Measurements from ENCODE around the gene MEGF10. TPM values are rescaled to one million over a fixed set of nuclear protein-coding genes. Genes with fewer than 3 reads are reported as not detected.

MEGF10 gene
- total RNA-seq, 1 donor from 2014 or later: 77.8 TPM

- H3K36me3 ChIP-seq (ENCODE audit: control insufficient read depth in 3 of 3, insufficient read depth in 3 of 3, low read length in 3 of 3): peaks cover 0 to 5% (median 0%) of the 10 kb centered on the region in 3 donors
- no peak overlapping the region for H3K9ac ChIP-seq (ENCODE audit: low read depth in 1 of 3, low read length in 3 of 3)
- H3K27me3 ChIP-seq (ENCODE audit: control insufficient read depth in 3 of 3, insufficient read depth in 3 of 3, low read length in 3 of 3): no peaks in the 10 kb centered on the region
- H3K27ac ChIP-seq (ENCODE audit: low read depth, low read length): no peak overlapping the region
- no peak overlapping the region for H3K4me3 ChIP-seq (ENCODE audit: low read length in 3 of 3)
- H3K4me1 ChIP-seq (ENCODE audit: control insufficient read depth in 3 of 3, insufficient read depth in 3 of 3, low read length in 3 of 3): peaks cover 5 to 8% (median 6%) of the 10 kb centered on the region in 3 donors
- H3K9me3 ChIP-seq (ENCODE audit: control insufficient read depth in 3 of 3, low read length in 3 of 3): no peaks in the 10 kb centered on the region
Measured at GRCh38 chr5:127423173-127423798, 132.7 kb downstream of the MEGF10 start.

- no peak overlapping the region for H3K27ac ChIP-seq (ENCODE audit: low read depth, low read length)
- H3K36me3 ChIP-seq (ENCODE audit: control insufficient read depth in 3 of 3, insufficient read depth in 3 of 3, low read length in 3 of 3): peaks cover 0 to under 1% (median 0%) of the 10 kb centered on the region in 3 donors
- no peak overlapping the region for H3K4me3 ChIP-seq (ENCODE audit: low read length in 3 of 3)
- H3K27me3 ChIP-seq (ENCODE audit: control insufficient read depth in 3 of 3, insufficient read depth in 3 of 3, low read length in 3 of 3): no peaks in the 10 kb centered on the region
- no peaks in the 10 kb centered on the region for H3K4me1 ChIP-seq (ENCODE audit: control insufficient read depth in 3 of 3, insufficient read depth in 3 of 3, low read length in 3 of 3)
- no peaks in the 10 kb centered on the region for H3K9me3 ChIP-seq (ENCODE audit: control insufficient read depth in 3 of 3, low read length in 3 of 3)
- no peak overlapping the region for H3K9ac ChIP-seq (ENCODE audit: low read depth in 1 of 3, low read length in 3 of 3)
Measured at GRCh38 chr5:127425037-127425436, 134.4 kb downstream of the MEGF10 start.

DNA sequence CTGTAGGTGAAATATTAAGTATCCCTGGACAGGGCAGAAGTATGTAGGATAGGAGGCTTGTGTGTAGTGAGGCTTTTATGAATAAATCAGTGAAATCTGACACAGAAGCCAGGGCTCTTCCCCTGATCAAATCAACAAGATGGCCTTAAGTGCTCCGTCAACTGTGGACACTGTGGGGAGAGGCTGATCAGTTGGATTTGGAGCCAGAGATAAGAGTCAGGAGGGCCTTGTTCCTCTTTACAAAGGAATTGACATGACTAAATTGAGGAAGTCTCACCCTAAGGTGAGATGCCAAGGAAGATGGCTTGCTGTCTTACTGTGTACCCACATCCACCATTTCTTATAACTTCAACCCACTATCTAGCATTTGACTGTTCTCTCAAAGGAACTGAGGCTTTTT lies 135.3 kb downstream of the MEGF10 start:
- Histone ChIP-seq H3K27ac (ENCODE audit: low read depth, low read length) (no peak overlapping the region), H3K9ac (ENCODE audit: low read depth in 1 of 3, low read length in 3 of 3) (no peak overlapping the region), H3K4me3 (ENCODE audit: low read length in 3 of 3) (no peak overlapping the region)

DNA sequence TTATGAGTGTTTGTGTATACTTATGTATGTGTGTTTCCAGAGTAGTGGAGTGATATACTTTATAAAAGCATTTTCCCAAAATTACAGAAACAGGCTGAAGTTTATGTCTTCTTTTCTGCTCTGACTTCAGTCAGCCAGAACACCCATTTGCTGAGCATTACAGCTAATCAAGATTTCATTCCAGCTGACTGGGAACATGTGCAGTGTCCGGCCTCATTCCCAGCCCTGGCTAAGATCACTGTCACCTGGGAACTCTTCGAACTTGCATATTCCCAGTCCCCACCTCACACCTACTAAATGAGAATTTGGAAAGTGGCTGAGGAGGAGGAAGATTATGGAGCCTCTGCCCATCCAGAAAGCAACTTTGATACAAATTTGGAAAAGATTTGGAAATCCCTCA lies 136.1 kb downstream of the MEGF10 start:
- H3K27me3 ChIP-seq (ENCODE audit: control insufficient read depth in 3 of 3, insufficient read depth in 3 of 3, low read length in 3 of 3): no peaks in the 10 kb centered on the region
- H3K27ac ChIP-seq (ENCODE audit: low read depth, low read length): no peak overlapping the region
- no peak overlapping the region for H3K9ac ChIP-seq (ENCODE audit: low read depth in 1 of 3, low read length in 3 of 3)
- no peaks in the 10 kb centered on the region for H3K4me1 ChIP-seq (ENCODE audit: control insufficient read depth in 3 of 3, insufficient read depth in 3 of 3, low read length in 3 of 3)
- no peaks in the 10 kb centered on the region for H3K9me3 ChIP-seq (ENCODE audit: control insufficient read depth in 3 of 3, low read length in 3 of 3)
- H3K4me3 ChIP-seq (ENCODE audit: low read length in 3 of 3): no peak overlapping the region
- no peaks in the 10 kb centered on the region for H3K36me3 ChIP-seq (ENCODE audit: control insufficient read depth in 3 of 3, insufficient read depth in 3 of 3, low read length in 3 of 3)

More for the DNA sequence above, 135.3 kb downstream of the MEGF10 start:
- Histone ChIP-seq H3K4me1 (ENCODE audit: control insufficient read depth in 3 of 3, insufficient read depth in 3 of 3, low read length in 3 of 3) (no peaks in the 10 kb centered on the region), H3K36me3 (ENCODE audit: control insufficient read depth in 3 of 3, insufficient read depth in 3 of 3, low read length in 3 of 3) (no peaks in the 10 kb centered on the region), H3K9me3 (ENCODE audit: control insufficient read depth in 3 of 3, low read length in 3 of 3) (no peaks in the 10 kb centered on the region), H3K27me3 (ENCODE audit: control insufficient read depth in 3 of 3, insufficient read depth in 3 of 3, low read length in 3 of 3) (no peaks in the 10 kb centered on the region)

DNA sequence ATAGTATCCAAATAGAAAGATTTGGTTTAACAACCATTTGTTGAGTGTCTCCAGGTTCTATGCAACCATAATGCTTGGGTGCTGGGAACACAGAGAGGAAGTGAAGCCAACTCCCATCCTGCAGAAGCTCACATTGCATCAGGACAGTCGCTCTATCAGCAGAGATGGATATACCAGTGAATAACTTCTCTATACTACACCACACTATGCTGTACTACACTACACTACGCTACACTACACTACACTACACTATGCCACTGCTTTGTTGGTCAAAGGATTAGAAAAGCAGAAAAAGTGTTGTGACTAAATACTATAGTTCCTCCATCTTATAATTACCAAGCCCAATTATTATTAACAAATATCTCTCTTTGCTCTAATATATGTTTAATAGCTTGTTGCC lies 137.7 kb downstream of the MEGF10 start:
- no peak overlapping the region for H3K27ac ChIP-seq (ENCODE audit: low read depth, low read length)
- H3K36me3 ChIP-seq (ENCODE audit: control insufficient read depth in 3 of 3, insufficient read depth in 3 of 3, low read length in 3 of 3): no peaks in the 10 kb centered on the region
- no peak overlapping the region for H3K9ac ChIP-seq (ENCODE audit: low read depth in 1 of 3, low read length in 3 of 3)
- H3K4me1 ChIP-seq (ENCODE audit: control insufficient read depth in 3 of 3, insufficient read depth in 3 of 3, low read length in 3 of 3): peaks cover 0 to 3% (median 0%) of the 10 kb centered on the region in 3 donors
- no peaks in the 10 kb centered on the region for H3K27me3 ChIP-seq (ENCODE audit: control insufficient read depth in 3 of 3, insufficient read depth in 3 of 3, low read length in 3 of 3)
- H3K9me3 ChIP-seq (ENCODE audit: control insufficient read depth in 3 of 3, low read length in 3 of 3): no peaks in the 10 kb centered on the region
- H3K4me3 ChIP-seq (ENCODE audit: low read length in 3 of 3): no peak overlapping the region

- Histone ChIP-seq H3K27ac (ENCODE audit: low read depth, low read length) (no peak overlapping the region), H3K9me3 (ENCODE audit: control insufficient read depth in 3 of 3, low read length in 3 of 3) (no peaks in the 10 kb centered on the region), H3K4me1 (ENCODE audit: control insufficient read depth in 3 of 3, insufficient read depth in 3 of 3, low read length in 3 of 3) (peaks cover 0 to 3% (median 0%) of the 10 kb centered on the region in 3 donors), H3K36me3 (ENCODE audit: control insufficient read depth in 3 of 3, insufficient read depth in 3 of 3, low read length in 3 of 3) (no peaks in the 10 kb centered on the region), H3K27me3 (ENCODE audit: control insufficient read depth in 3 of 3, insufficient read depth in 3 of 3, low read length in 3 of 3) (no peaks in the 10 kb centered on the region), H3K9ac (ENCODE audit: low read depth in 1 of 3, low read length in 3 of 3) (no peak overlapping the region), H3K4me3 (ENCODE audit: low read length in 3 of 3) (no peak overlapping the region)
Measured at GRCh38 chr5:127428748-127429147, 138.2 kb downstream of the MEGF10 start.

DNA sequence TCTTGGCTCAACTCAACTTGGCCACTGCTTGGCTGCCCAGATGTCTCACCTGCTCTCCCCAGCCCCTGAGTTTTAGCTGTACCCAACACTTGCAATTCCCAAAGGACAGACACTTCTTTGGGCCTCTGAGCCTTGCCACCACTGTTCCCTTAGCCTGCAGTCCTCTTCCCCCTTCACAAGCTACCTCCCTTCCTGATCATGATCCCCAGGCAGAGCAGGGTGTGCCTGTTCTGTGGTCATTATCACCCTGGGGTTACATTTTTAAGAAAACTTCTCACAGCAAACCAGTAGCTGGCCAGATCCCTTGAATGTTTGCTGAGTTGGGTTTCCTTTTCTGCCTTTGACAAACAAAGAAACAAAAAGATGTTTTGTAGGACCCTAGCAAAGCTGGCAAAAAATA lies 139.3 kb downstream of the MEGF10 start:
- no peak overlapping the region for H3K4me3 ChIP-seq (ENCODE audit: low read length in 3 of 3)
- H3K36me3 ChIP-seq (ENCODE audit: control insufficient read depth in 3 of 3, insufficient read depth in 3 of 3, low read length in 3 of 3): no peaks in the 10 kb centered on the region
- H3K27me3 ChIP-seq (ENCODE audit: control insufficient read depth in 3 of 3, insufficient read depth in 3 of 3, low read length in 3 of 3): no peaks in the 10 kb centered on the region
- peaks cover 0 to 3% (median 0%) of the 10 kb centered on the region in 3 donors for H3K4me1 ChIP-seq (ENCODE audit: control insufficient read depth in 3 of 3, insufficient read depth in 3 of 3, low read length in 3 of 3)
- no peak overlapping the region for H3K27ac ChIP-seq (ENCODE audit: low read depth, low read length)
- no peaks in the 10 kb centered on the region for H3K9me3 ChIP-seq (ENCODE audit: control insufficient read depth in 3 of 3, low read length in 3 of 3)
- H3K9ac ChIP-seq (ENCODE audit: low read depth in 1 of 3, low read length in 3 of 3): no peak overlapping the region

- H3K27ac ChIP-seq (ENCODE audit: low read depth, low read length): no peak overlapping the region
- no peak overlapping the region for H3K4me3 ChIP-seq (ENCODE audit: low read length in 3 of 3)
- H3K27me3 ChIP-seq (ENCODE audit: control insufficient read depth in 3 of 3, insufficient read depth in 3 of 3, low read length in 3 of 3): no peaks in the 10 kb centered on the region
- H3K9ac ChIP-seq (ENCODE audit: low read depth in 1 of 3, low read length in 3 of 3): no peak overlapping the region
- H3K9me3 ChIP-seq (ENCODE audit: control insufficient read depth in 3 of 3, low read length in 3 of 3): no peaks in the 10 kb centered on the region
- no peaks in the 10 kb centered on the region for H3K36me3 ChIP-seq (ENCODE audit: control insufficient read depth in 3 of 3, insufficient read depth in 3 of 3, low read length in 3 of 3)
- H3K4me1 ChIP-seq (ENCODE audit: control insufficient read depth in 3 of 3, insufficient read depth in 3 of 3, low read length in 3 of 3): peaks cover 0 to 3% (median 0%) of the 10 kb centered on the region in 3 donors
Measured at GRCh38 chr5:127430627-127431026, 140.0 kb downstream of the MEGF10 start.

DNA sequence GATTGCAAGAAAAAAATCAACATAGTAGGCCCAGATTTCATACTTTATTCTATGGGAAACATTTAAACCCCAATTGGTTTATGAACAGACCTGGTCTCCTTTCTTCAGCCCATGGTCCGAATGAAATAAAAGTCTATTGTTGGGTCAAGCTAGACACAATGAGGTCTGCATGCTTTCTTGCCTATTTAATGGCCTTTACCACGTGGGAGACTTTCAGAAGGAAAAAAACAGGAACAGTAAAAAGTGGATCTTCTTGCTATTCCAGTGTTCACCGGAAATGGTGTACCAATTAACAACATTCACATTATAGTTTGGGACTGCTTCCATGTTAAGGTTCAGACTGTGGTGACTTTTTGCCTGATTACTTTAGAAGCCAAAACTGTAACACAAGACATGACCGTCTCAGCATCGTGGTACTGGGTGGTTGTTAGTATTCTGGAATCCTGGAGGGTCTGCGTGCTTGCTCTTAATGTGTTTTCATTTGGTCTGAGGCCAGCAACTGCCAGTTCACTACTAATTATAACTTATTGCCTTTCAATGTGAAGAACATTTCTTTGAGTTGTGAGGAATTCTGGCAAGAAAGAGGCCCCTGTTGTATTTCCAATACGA lies 141.5 kb downstream of the MEGF10 start:
- H3K27ac ChIP-seq (ENCODE audit: low read depth, low read length): no peak overlapping the region
- H3K27me3 ChIP-seq (ENCODE audit: control insufficient read depth in 3 of 3, insufficient read depth in 3 of 3, low read length in 3 of 3): no peaks in the 10 kb centered on the region
- no peaks in the 10 kb centered on the region for H3K36me3 ChIP-seq (ENCODE audit: control insufficient read depth in 3 of 3, insufficient read depth in 3 of 3, low read length in 3 of 3)
- H3K9me3 ChIP-seq (ENCODE audit: control insufficient read depth in 3 of 3, low read length in 3 of 3): no peaks in the 10 kb centered on the region
- H3K9ac ChIP-seq (ENCODE audit: low read depth in 1 of 3, low read length in 3 of 3): no peak overlapping the region
- H3K4me3 ChIP-seq (ENCODE audit: low read length in 3 of 3): no peak overlapping the region
- peaks cover 0 to 3% (median 0%) of the 10 kb centered on the region in 3 donors for H3K4me1 ChIP-seq (ENCODE audit: control insufficient read depth in 3 of 3, insufficient read depth in 3 of 3, low read length in 3 of 3)

GRCh38 chr5:127433526-127433925 lies 142.9 kb downstream of the MEGF10 start:
- no peak overlapping the region for H3K27ac ChIP-seq (ENCODE audit: low read depth, low read length)
- H3K9me3 ChIP-seq (ENCODE audit: control insufficient read depth in 3 of 3, low read length in 3 of 3): no peaks in the 10 kb centered on the region
- no peaks in the 10 kb centered on the region for H3K27me3 ChIP-seq (ENCODE audit: control insufficient read depth in 3 of 3, insufficient read depth in 3 of 3, low read length in 3 of 3)
- H3K9ac ChIP-seq (ENCODE audit: low read depth in 1 of 3, low read length in 3 of 3): no peak overlapping the region
- no peak overlapping the region for H3K4me3 ChIP-seq (ENCODE audit: low read length in 3 of 3)
- no peaks in the 10 kb centered on the region for H3K36me3 ChIP-seq (ENCODE audit: control insufficient read depth in 3 of 3, insufficient read depth in 3 of 3, low read length in 3 of 3)
- H3K4me1 ChIP-seq (ENCODE audit: control insufficient read depth in 3 of 3, insufficient read depth in 3 of 3, low read length in 3 of 3): peaks cover 0 to 3% (median 0%) of the 10 kb centered on the region in 3 donors

All from skeletal muscle tissue (tissue), 4 donors.